ENCODE measurements around the gene PSMB5. TPM values are rescaled to one million over a fixed set of nuclear protein-coding genes. Genes with fewer than 3 reads are reported as not detected.

The PSMB5 gene
- total RNA-seq, 2 experiments from 2014 or later, result 20.1 to 24.5 TPM

- H3K36me3 ChIP-seq (ENCODE audit: insufficient read depth, low read length), result no peaks in the 10 kb centered on the region
- H3K4me1 Mint-ChIP-seq (ENCODE audit: low read depth), result peaks cover 18% of the 10 kb centered on the region
- no peak overlapping the region for H3K27ac ChIP-seq (ENCODE audit: low read depth in 1 of 2, low read length in 2 of 2)
- no peak overlapping the region for H3K27ac Mint-ChIP-seq
- DNase-seq, result no peak
- no peak overlapping the region for H3K4me3 ChIP-seq (ENCODE audit: low read length)
- POLR2A ChIA-PET, result no interaction called here
- no peaks in the 10 kb centered on the region for H3K27me3 Mint-ChIP-seq
- TF ChIP-seq CTCF (IDR thresholded peaks at IDR 0.05), result no peak
- H3K9me3 Mint-ChIP-seq, result no peaks in the 10 kb centered on the region
- no peaks in the 10 kb centered on the region for H3K27me3 ChIP-seq (ENCODE audit: control insufficient read depth in 1 of 2, insufficient read depth in 2 of 2, low read length in 2 of 2)
- no peak for ATAC-seq (ENCODE audit: poor library complexity)
- H3K4me3 Mint-ChIP-seq, result no peak overlapping the region
- H3K9me3 ChIP-seq (ENCODE audit: control insufficient read depth in 1 of 2, insufficient read depth in 1 of 2, low read length in 2 of 2), result no peaks in the 10 kb centered on the region
- H3K36me3 Mint-ChIP-seq (ENCODE audit: low read depth), result peaks cover 16% of the 10 kb centered on the region
- H3K4me1 ChIP-seq (ENCODE audit: insufficient read depth, low read length), result peaks cover 24% of the 10 kb centered on the region
- intact Hi-C loops (cut with DNase I, micrococcal nuclease), result no loop called here
- CTCF ChIA-PET, result interaction anchor here (0.6 to 2.5 kb wide), 3 partner anchors 47 to 482 kb away, joined by 3 to 14 read pairs (median 9); no protein-coding TSS in a partner anchor
These were observed 18.7 kb upstream of the PSMB5 start for GRCh38 chr14:23053426-23053825.

GRCh38 chr14:23052671-23053070 is 18.0 kb upstream of the PSMB5 start:
- H3K9me3 Mint-ChIP-seq, result no peaks in the 10 kb centered on the region
- Histone ChIP-seq H3K36me3 (ENCODE audit: insufficient read depth, low read length) (no peaks in the 10 kb centered on the region), H3K27ac (ENCODE audit: low read depth in 1 of 2, low read length in 2 of 2) (no peak overlapping the region), H3K4me1 (ENCODE audit: insufficient read depth, low read length) (peaks cover 17% of the 10 kb centered on the region), H3K27me3 (ENCODE audit: control insufficient read depth in 1 of 2, insufficient read depth in 2 of 2, low read length in 2 of 2) (no peaks in the 10 kb centered on the region), H3K4me3 (ENCODE audit: low read length) (no peak overlapping the region), H3K9me3 (ENCODE audit: control insufficient read depth in 1 of 2, insufficient read depth in 1 of 2, low read length in 2 of 2) (no peaks in the 10 kb centered on the region)
- no peaks in the 10 kb centered on the region for H3K27me3 Mint-ChIP-seq
- no peak overlapping the region for H3K27ac Mint-ChIP-seq
- H3K4me1 Mint-ChIP-seq (ENCODE audit: low read depth), result peaks cover 13% of the 10 kb centered on the region
- TF ChIP-seq CTCF (IDR thresholded peaks at IDR 0.05), result no peak
- ChIA-PET CTCF (interaction anchor here (0.6 to 1.2 kb wide), 3 partner anchors 46 to 482 kb away, joined by 3 to 4 read pairs (median 3); no protein-coding TSS in a partner anchor), POLR2A (interaction anchor here (1.8 kb wide), 1 partner anchor 24 kb away, joined by 5 read pairs; no protein-coding TSS in a partner anchor)
- DNase-seq, result no peak
- H3K4me3 Mint-ChIP-seq, result no peak overlapping the region
- intact Hi-C loops (cut with DNase I, micrococcal nuclease), result no loop called here
- ATAC-seq (ENCODE audit: poor library complexity), result no peak
- peaks cover 10% of the 10 kb centered on the region for H3K36me3 Mint-ChIP-seq (ENCODE audit: low read depth)

- Mint-ChIP-seq H3K9me3 (no peaks in the 10 kb centered on the region), H3K27ac (no peak overlapping the region), H3K4me1 (ENCODE audit: low read depth) (peaks cover 13% of the 10 kb centered on the region), H3K27me3 (no peaks in the 10 kb centered on the region), H3K4me3 (no peak overlapping the region), H3K36me3 (ENCODE audit: low read depth) (peaks cover 10% of the 10 kb centered on the region)
- TF ChIP-seq CTCF (IDR thresholded peaks at IDR 0.05), result no peak
- Histone ChIP-seq H3K27me3 (ENCODE audit: control insufficient read depth in 1 of 2, insufficient read depth in 2 of 2, low read length in 2 of 2) (no peaks in the 10 kb centered on the region), H3K4me1 (ENCODE audit: insufficient read depth, low read length) (peaks cover 16% of the 10 kb centered on the region), H3K27ac (ENCODE audit: low read depth in 1 of 2, low read length in 2 of 2) (no peak overlapping the region), H3K36me3 (ENCODE audit: insufficient read depth, low read length) (no peaks in the 10 kb centered on the region), H3K9me3 (ENCODE audit: control insufficient read depth in 1 of 2, insufficient read depth in 1 of 2, low read length in 2 of 2) (no peaks in the 10 kb centered on the region), H3K4me3 (ENCODE audit: low read length) (no peak overlapping the region)
- intact Hi-C loops (cut with DNase I, micrococcal nuclease), result no loop called here
- ChIA-PET POLR2A (interaction anchor here (1.8 kb wide), 1 partner anchor 24 kb away, joined by 5 read pairs; no protein-coding TSS in a partner anchor), CTCF (interaction anchor here (0.8 to 1.2 kb wide), 2 partner anchors 46 to 66 kb away, joined by 3 to 4 read pairs; no protein-coding TSS in a partner anchor)
- DNase-seq (no peak), ATAC-seq (ENCODE audit: poor library complexity) (no peak)
These were observed 17.5 kb upstream of the PSMB5 start for GRCh38 chr14:23052182-23052623.

All from CD4-positive, alpha-beta T cell (primary cell).